Left ventricle myocardium inferior (tissue), 1 donor: ENCODE measurements around the gene GTPBP6. TPM values are rescaled to one million over a fixed set of nuclear protein-coding genes. Genes with fewer than 3 reads are reported as not detected.

Experiments
- DNase-seq: peaks from one replicate; pipeline ENCODE4 v3.0.0-alpha.2; 2020
- H3K27ac ChIP-seq: fragments of 200-600 bp; replicated peaks from 2 replicates; pipeline ENCODE4 v1.8.0; 2021
- H3K27me3 ChIP-seq: fragments of 200-600 bp; 2 replicates; pipeline ENCODE4 v1.8.0; 2021; ENCODE audit warnings: low read depth
- H3K36me3 ChIP-seq: fragments of 200-600 bp; 2 replicates; pipeline ENCODE4 v1.8.0; 2021
- H3K4me1 ChIP-seq: fragments of 200-600 bp; 2 replicates; pipeline ENCODE4 v1.8.0; 2021
- H3K4me3 ChIP-seq: fragments of 200-600 bp; 2 replicates; pipeline ENCODE4 v1.8.0; 2021; ENCODE audit warnings: mild to moderate bottlenecking, moderate library complexity
- H3K9me3 ChIP-seq: fragments of 200-600 bp; replicated peaks from 2 replicates; pipeline ENCODE4 v1.8.0; 2021
- CTCF ChIP-seq: fragments of 200-600 bp; IDR thresholded peaks from 2 replicates; pipeline ENCODE4 v1.8.0; 2021; ENCODE audit warnings: antibody characterized with exemption, mild to moderate bottlenecking, borderline replicate concordance
- intact Hi-C: fragments of 100-400 bp; cut with micrococcal nuclease; formaldehyde crosslinking; loops from one replicate; pipeline ENCODE4 v1.11.0; 2022
- total RNA-seq: library from RNA; stranded (reverse); fragmentation: NEBNext Ultra II Directional; extraction: Animal tissue kit (Norgen Biotek cat#: 25700); gene quantifications from one replicate; pipeline ENCODE4 v1.2.1, GENCODE V29; 2021
- donor health status: DM: no; HTN: yes; CAD: no; lungs with severe emphysema.

The GTPBP6 gene
- total RNA-seq, 1 donor from 2014 or later: 51.1 TPM

DNA sequence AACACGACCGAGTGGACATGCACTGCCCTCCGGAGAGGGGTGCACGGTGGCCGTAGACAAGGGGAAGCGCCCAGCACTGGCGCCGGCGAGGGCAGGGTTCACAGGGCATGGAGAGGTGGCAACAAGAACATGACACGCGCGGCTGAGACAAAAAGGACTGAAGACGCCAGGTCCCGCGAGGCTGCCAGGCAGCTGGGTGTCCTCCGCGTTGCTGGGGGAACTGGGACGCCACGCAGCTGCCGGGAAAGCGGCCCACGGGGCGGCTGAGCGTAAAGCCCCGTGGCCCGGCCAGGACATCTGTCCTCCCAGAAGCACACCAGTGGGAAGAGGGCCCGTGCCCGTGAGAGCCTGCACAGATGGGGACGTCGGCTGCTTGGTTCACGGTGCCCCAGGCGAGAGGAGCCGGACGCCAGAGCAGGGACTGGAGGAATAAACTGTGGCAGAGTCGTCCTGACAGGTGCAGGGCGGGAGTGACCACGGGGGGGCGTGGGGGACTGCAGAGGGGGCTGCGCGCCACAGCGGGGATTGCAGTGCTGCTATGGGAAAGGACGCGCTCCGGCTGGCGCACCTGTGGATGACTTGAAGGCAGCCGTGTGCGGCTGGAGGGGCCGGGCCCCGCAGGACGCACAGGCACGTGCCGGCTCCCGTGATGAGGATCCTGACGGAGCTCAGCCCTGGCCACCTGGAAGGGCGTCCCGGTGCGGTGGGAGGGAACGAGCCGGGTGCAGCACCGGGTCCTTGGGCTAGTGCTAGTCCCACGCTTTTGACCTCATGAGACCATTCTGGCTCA lies 32.1 kb upstream of the GTPBP6 start:
- Histone ChIP-seq H3K27me3 (no peaks in the 10 kb centered on the region), H3K4me1 (peaks cover 42% of the 10 kb centered on the region), H3K4me3 (no peak overlapping the region), H3K36me3 (peaks cover 7% of the 10 kb centered on the region), H3K27ac (peak overlapping the region; percentile 30), H3K9me3 (no peaks in the 10 kb centered on the region)
- TF ChIP-seq CTCF: no peak
- peak; percentile 12 for DNase-seq
- intact Hi-C loops: no loop called here

DNA sequence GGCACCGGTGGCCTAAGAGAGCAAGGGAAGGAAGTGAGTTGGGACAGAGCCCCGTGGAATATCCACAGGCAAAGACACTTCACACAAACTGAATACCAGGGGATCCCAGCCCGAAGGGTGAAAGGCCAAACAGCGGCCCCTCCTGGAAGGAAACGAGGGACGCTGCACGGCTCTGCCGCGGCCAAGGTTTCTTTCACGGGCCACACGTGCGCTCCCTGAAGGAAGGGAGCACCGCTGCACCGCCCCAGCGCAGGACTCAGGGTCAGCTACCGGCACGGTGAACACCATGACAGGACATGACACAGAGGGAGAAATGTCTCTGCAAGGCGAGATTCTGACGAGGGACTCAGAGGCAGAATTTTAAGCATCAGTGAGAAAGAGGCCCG lies 31.5 kb upstream of the GTPBP6 start:
- H3K27ac ChIP-seq: peak overlapping the region; percentile 63
- intact Hi-C loops: no loop called here
- no peaks in the 10 kb centered on the region for H3K9me3 ChIP-seq
- peaks cover 42% of the 10 kb centered on the region for H3K4me1 ChIP-seq
- H3K27me3 ChIP-seq: no peaks in the 10 kb centered on the region
- no peak for TF ChIP-seq CTCF
- peaks cover 10% of the 10 kb centered on the region for H3K36me3 ChIP-seq
- peak; percentile 10 for DNase-seq
- no peak overlapping the region for H3K4me3 ChIP-seq

DNA sequence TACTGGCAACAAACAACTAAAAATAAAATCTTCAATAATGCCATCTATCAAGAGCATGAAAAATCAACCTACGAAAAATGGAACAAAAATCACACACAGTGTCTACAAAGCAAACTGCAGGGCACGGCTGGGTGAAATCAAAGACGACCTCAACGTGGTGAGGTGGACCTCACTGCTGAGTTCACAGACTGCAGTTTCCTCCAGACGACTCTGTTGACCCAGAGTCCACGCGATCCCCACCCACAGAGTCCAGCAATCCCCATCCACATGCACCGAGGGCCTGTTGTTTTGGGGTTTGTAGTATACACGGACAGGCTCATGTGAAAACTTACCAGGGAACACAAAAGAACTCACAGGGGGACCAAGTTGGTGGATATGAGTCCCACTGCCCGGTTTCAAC lies 31.1 kb upstream of the GTPBP6 start:
- intact Hi-C loops: no loop called here
- peaks cover 15% of the 10 kb centered on the region for H3K36me3 ChIP-seq
- no peak for DNase-seq
- TF ChIP-seq CTCF: no peak
- peaks cover 39% of the 10 kb centered on the region for H3K4me1 ChIP-seq
- H3K27ac ChIP-seq: peak overlapping the region; percentile 63
- no peaks in the 10 kb centered on the region for H3K27me3 ChIP-seq
- H3K9me3 ChIP-seq: no peaks in the 10 kb centered on the region
- no peak overlapping the region for H3K4me3 ChIP-seq

DNA sequence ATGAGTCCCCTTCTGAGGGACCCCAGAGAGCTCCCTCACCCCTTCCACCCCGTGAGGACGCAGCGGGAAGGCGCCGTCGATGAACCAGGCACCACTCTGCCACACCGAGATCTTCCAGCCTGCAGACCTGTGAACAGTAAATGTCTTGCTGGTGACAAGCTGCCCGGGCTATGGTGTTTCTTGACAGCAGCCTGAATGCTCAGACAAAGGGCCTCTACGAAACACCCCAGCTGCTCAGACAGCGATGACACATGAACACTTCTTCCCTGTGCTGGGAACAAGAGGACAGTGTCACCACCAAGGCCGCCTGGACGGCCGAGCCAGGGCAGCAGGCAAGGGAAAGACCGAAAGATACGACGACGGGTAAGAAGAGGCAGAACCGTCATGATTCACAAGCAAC lies 30.6 kb upstream of the GTPBP6 start:
- Histone ChIP-seq H3K4me1 (peaks cover 37% of the 10 kb centered on the region), H3K36me3 (peaks cover 20% of the 10 kb centered on the region), H3K27me3 (no peaks in the 10 kb centered on the region), H3K4me3 (no peak overlapping the region), H3K27ac (peak overlapping the region; percentile 63), H3K9me3 (no peaks in the 10 kb centered on the region)
- intact Hi-C loops: no loop called here
- no peak for TF ChIP-seq CTCF
- peak; percentile 13 for DNase-seq

DNA sequence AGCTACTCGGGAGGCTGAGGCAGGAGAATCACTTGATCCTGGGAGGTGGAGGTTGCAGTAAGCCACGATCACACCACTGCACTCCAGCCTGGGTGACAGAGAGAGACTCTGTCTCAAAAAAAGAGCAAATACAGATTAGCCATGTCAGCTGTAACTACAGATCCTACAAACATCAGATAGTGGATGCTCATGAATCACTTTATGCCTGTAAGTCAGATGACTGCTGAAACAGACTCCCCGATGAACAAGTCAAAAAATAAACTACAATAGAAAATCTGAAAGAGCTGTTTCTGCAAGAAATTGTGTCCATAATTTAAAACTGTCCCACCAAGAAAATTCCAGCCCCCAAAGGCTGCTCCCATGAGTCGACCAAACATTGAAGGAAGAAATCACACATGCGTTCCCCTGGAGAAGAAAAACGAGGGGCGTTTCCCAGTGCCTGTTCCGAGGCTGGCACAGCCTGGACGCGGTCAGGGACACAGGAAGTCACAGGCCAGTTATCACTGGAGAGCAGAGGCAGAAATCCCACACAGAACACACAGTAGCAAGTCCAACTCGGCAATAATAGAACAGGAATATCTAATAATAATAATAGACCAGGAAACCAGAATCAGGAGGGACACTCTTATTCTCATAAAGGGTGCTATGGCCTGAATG lies 30.0 kb upstream of the GTPBP6 start:
- H3K4me3 ChIP-seq: no peak overlapping the region
- peak overlapping the region; percentile 63 for H3K27ac ChIP-seq
- peak; percentile 9 for DNase-seq
- intact Hi-C loops: no loop called here
- H3K36me3 ChIP-seq: peaks cover 20% of the 10 kb centered on the region
- no peaks in the 10 kb centered on the region for H3K9me3 ChIP-seq
- H3K4me1 ChIP-seq: peaks cover 37% of the 10 kb centered on the region
- no peak for TF ChIP-seq CTCF
- H3K27me3 ChIP-seq: no peaks in the 10 kb centered on the region
